HG03521 (cell line): ENCODE data around the gene ZNF561.
"Not testable (repeated sequence)": the region's sequence is repeated elsewhere in the genome, so short reads cannot be mapped to it uniquely, and the experiment has no call there.

Source experiments
- ATAC-seq: cut with Tn5 transposase; IDR thresholded peaks from one replicate; pipeline ENCODE4 v1.9.1; 2021; ENCODE audit warnings: mild to moderate bottlenecking, moderate library complexity; ENCODE audit not compliant: unreplicated experiment

ZNF561 gene

DNA sequence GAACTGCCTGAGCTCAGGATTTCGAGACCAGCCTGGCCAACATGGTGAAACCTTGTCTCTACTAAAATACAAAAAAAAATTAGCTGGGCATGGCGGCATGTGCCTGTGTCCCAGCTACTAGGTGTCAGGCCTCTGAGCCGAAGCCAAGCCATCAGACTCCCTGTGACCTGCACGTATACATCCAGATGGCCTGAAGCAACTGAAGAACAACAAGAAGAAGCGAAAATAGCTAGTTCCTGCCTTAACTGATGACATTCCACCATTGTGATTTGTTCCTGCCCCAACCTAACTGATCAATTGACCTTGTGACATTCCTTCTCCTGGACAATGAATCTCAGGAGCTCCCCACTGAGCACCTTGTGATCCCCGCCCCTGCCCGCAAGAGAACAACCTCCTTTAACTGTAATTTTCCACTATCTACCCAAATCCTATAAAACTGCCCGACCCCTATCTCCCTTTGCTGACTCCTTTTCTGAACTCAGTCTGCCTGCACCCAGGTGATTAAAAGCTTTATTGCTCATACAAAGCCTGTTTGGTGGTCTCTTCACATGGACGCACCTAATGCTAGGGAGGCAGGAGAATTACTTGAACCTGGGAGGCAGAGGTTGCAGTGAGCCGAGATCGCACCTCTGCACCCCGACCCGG lies 38.8 kb downstream of the ZNF561 start:
- not testable (repeated sequence) for ATAC-seq

DNA sequence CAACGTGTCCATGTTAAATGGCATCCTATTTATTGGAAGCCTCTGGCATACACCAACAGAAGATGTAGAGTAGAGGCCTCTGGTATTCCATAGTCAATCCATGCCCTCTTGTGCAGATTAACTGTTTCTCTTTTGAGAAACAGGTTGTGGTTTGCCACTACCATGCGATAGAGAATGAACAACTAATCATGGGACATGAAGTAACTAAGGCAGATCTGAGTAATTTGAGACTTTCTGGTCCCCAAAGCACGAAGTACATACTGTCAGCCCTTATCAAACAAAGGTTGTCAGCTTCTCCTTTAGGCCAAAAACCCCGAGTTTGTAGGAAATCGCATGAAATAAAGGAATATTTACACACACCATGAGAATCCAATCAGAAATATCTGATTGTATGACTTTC lies 40.3 kb downstream of the ZNF561 start:
- no peak for ATAC-seq

DNA sequence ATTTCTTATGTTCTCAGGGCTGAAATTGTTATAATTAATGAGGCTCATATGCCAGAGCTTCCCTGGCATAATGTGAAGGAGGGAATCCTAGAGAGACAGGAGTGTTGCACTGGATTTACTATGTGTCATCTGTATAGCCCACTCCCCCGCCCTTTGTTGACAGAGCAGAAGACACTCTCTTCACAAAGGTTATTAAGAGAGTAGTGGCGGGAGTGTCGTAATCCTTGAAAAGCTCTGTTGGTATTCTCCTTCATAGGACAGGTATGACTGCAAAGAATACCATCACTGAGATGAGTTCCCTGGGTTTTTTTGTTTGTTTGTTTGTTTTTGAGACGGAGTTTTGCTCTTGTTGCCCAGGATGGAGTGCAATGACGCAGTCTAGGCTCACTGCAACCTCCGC lies 50.8 kb downstream of the ZNF561 start:
- ATAC-seq = no peak

DNA sequence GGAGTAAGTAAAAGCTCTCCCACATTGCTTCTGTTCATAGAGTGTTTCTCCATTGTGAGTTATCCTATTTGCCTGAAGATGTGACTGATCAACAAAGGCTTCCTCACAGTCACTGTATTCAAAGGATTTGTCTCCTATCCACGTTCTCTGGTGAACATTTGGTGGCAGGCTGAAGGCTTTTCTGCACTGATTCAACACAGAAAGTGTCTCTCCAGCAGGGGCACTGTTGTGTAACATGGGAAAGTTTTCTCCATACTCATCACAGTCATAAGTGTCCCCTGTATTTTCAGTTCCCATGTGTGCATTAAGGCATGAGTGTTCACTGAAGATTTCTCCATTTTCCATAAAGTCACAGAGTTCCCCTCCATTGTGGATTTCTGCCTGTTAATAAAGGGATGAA lies 54.3 kb downstream of the ZNF561 start:
- no peak for ATAC-seq

DNA sequence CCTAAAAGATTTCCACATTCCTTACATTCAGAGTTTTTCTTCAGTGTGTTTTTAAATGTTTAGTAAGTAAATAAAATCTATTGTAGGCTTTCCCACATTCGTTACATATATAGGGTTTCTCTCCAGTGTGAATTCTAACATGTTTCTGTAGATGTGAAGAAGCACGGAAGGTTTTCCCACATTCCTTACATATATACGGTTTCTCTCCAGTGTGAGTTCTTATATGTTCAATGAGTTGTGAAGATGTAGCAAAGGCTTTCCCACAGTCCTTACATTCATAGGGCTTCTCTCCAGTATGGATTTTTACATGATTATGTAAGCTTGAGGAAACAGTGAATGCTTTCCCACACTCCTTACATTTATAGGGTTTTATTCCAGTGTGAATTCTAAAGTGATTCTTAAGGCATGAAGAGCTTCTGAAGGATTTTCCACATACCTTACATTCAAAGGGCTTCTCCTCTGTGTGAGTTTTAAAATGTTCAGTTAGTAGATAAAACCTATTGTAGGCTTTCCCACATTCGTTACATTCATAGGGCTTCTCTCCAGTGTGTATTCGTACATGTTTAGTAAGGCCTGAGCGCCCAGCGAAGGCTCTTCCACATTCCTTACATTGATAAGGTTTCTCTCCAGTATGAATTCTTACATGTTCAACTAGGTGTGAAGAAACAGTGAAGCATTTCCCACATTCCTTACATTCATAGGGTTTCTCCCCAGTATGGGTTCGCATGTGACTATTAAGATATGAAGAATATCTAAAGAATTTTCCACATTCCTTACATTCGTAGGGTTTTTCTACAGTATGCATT lies 54.9 kb downstream of the ZNF561 start:
- ATAC-seq = no peak
